Measurements from ENCODE around the gene STOML1. TPM values are rescaled to one million over a fixed set of nuclear protein-coding genes. Genes with fewer than 3 reads are reported as not detected.
A peak's percentile ranks its signal among the peaks of the same experiment; 100 is the strongest.

Gene STOML1
- total RNA-seq, 1 donor from 2014 or later: 9.7 TPM

GRCh38 chr15:74010929-74011540, 18.9 kb upstream of the STOML1 start:
- TF ChIP-seq, protein P1, sequence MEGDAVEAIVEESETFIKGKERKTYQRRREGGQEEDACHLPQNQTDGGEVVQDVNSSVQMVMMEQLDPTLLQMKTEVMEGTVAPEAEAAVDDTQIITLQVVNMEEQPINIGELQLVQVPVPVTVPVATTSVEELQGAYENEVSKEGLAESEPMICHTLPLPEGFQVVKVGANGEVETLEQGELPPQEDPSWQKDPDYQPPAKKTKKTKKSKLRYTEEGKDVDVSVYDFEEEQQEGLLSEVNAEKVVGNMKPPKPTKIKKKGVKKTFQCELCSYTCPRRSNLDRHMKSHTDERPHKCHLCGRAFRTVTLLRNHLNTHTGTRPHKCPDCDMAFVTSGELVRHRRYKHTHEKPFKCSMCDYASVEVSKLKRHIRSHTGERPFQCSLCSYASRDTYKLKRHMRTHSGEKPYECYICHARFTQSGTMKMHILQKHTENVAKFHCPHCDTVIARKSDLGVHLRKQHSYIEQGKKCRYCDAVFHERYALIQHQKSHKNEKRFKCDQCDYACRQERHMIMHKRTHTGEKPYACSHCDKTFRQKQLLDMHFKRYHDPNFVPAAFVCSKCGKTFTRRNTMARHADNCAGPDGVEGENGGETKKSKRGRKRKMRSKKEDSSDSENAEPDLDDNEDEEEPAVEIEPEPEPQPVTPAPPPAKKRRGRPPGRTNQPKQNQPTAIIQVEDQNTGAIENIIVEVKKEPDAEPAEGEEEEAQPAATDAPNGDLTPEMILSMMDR (conservative IDR thresholded peaks at IDR 0.05): no peak
- H3K4me1 Mint-ChIP-seq: peaks cover 22% of the 10 kb centered on the region
- H3K4me3 Mint-ChIP-seq: no peak overlapping the region
- no peak for DNase-seq (ENCODE audit: low read depth, low spot score)
- H3K27me3 Mint-ChIP-seq (ENCODE audit: low read depth): no peaks in the 10 kb centered on the region
- H3K27ac Mint-ChIP-seq (ENCODE audit: unreplicated experiment): peak overlapping the region; percentile 39
- peaks cover 13% of the 10 kb centered on the region for H3K36me3 Mint-ChIP-seq (ENCODE audit: low read depth)
- peaks cover 3% of the 10 kb centered on the region for H3K9me3 Mint-ChIP-seq

DNA sequence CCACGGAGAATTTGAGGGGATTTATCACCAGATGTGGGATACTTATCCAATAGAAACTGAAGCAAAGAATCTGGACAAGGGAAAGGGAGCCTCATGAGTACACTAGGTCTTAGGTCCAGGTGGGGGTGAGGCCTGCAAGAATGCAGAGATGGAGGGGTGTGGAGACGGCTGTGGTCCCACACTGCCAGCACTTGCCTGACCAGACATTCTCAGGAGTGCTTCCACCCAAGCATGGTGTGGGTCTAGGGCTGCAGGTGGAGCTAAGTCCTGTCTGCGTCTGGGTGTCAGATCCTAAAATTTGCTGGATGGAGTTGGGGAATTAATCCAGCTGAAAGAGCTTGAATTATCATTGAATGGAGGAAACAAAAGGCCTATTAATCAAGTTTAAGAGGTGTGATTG, 16.8 kb upstream of the STOML1 start:
- TF ChIP-seq, protein P1 (conservative IDR thresholded peaks at IDR 0.05): no peak
- H3K36me3 Mint-ChIP-seq (ENCODE audit: low read depth): peaks cover 13% of the 10 kb centered on the region
- H3K27ac Mint-ChIP-seq (ENCODE audit: unreplicated experiment): peak overlapping the region; percentile 68
- H3K4me1 Mint-ChIP-seq: peaks cover 22% of the 10 kb centered on the region
- H3K4me3 Mint-ChIP-seq: no peak overlapping the region
- no peak for DNase-seq (ENCODE audit: low read depth, low spot score)
- H3K27me3 Mint-ChIP-seq (ENCODE audit: low read depth): no peaks in the 10 kb centered on the region
- peaks cover 3% of the 10 kb centered on the region for H3K9me3 Mint-ChIP-seq

GRCh38 chr15:74007820-74008371, 15.8 kb upstream of the STOML1 start:
- TF ChIP-seq, protein P1 (conservative IDR thresholded peaks at IDR 0.05): no peak
- Mint-ChIP-seq H3K27me3 (ENCODE audit: low read depth) (no peaks in the 10 kb centered on the region), H3K36me3 (ENCODE audit: low read depth) (peaks cover 20% of the 10 kb centered on the region), H3K4me1 (peaks cover 22% of the 10 kb centered on the region), H3K4me3 (no peak overlapping the region), H3K9me3 (peaks cover 6% of the 10 kb centered on the region), H3K27ac (ENCODE audit: unreplicated experiment) (no peak overlapping the region)
- no peak for DNase-seq (ENCODE audit: low read depth, low spot score)

GRCh38 chr15:74006774-74007639, 14.9 kb upstream of the STOML1 start:
- peaks cover 3% of the 10 kb centered on the region for H3K9me3 Mint-ChIP-seq

DNA sequence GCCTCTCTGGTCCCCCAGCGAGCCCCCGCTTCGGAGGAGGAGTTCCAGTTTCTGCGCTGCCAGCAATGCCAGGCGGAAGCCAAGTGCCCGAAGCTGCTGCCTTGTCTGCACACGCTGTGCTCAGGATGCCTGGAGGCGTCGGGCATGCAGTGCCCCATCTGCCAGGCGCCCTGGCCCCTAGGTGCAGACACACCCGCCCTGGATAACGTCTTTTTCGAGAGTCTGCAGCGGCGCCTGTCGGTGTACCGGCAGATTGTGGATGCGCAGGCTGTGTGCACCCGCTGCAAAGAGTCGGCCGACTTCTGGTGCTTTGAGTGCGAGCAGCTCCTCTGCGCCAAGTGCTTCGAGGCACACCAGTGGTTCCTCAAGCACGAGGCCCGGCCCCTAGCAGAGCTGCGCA, 5.9 kb upstream of the STOML1 start:
- H3K4me3 Mint-ChIP-seq: no peak overlapping the region
- no peaks in the 10 kb centered on the region for H3K36me3 Mint-ChIP-seq (ENCODE audit: low read depth)
- peaks cover 35% of the 10 kb centered on the region for H3K4me1 Mint-ChIP-seq
- H3K27ac Mint-ChIP-seq (ENCODE audit: unreplicated experiment): no peak overlapping the region
- TF ChIP-seq, protein P1 (conservative IDR thresholded peaks at IDR 0.05): no peak
- DNase-seq (ENCODE audit: low read depth, low spot score): no peak
- no peaks in the 10 kb centered on the region for H3K27me3 Mint-ChIP-seq (ENCODE audit: low read depth)
- no peaks in the 10 kb centered on the region for H3K9me3 Mint-ChIP-seq

More at GRCh38 chr15:74006774-74007639, 14.9 kb upstream of the STOML1 start:
- Mint-ChIP-seq H3K36me3 (ENCODE audit: low read depth) (peaks cover 16% of the 10 kb centered on the region), H3K27me3 (ENCODE audit: low read depth) (no peaks in the 10 kb centered on the region), H3K4me3 (no peak overlapping the region), H3K4me1 (peaks cover 22% of the 10 kb centered on the region), H3K27ac (ENCODE audit: unreplicated experiment) (no peak overlapping the region)
- no peak for DNase-seq (ENCODE audit: low read depth, low spot score)
- TF ChIP-seq, protein P1 (conservative IDR thresholded peaks at IDR 0.05): no peak

Data from neural crest cell (in vitro differentiated cells).